Activated CD4-positive, alpha-beta T cell treated with anti-CD3 and anti-CD28 coated beads, Interleukin-10, Interleukin-2, amounts not matched to agents 100 ng/mL and 50 ng/mL, durations not matched to agents 16 hours and 8 hours (primary cell): Measurements from ENCODE around the gene AMD1.
"Not testable (repeated sequence)": the region's sequence is repeated elsewhere in the genome, so short reads cannot be mapped to it uniquely, and the experiment has no call there.

Experiments used
- DNase-seq: peaks from one replicate; pipeline ENCODE4 v3.0.0-alpha.2; 2020

Gene AMD1

GRCh38 chr6:110873981-110874879, at the start of gene AMD1:
AMD1 (plus strand) TSS chr6:110874785; CDS start chr6:110875106, 321 bp downstream.
- peak; percentile 98 for DNase-seq

GRCh38 chr6:110826236-110827129, 48.1 kb upstream of the AMD1 start:
- no peak for DNase-seq

GRCh38 chr6:110828396-110828795, 46.2 kb upstream of the AMD1 start:
- no peak for DNase-seq

GRCh38 chr6:110831405-110831804, 43.2 kb upstream of the AMD1 start:
- DNase-seq: no peak

- DNase-seq: no peak
Observed at GRCh38 chr6:110833831-110834230, 40.8 kb upstream of the AMD1 start.

- not testable (repeated sequence) for DNase-seq
Observed at GRCh38 chr6:110835751-110836150, 38.8 kb upstream of the AMD1 start.

GRCh38 chr6:110841266-110841665, 33.3 kb upstream of the AMD1 start:
- no peak for DNase-seq

- DNase-seq: no peak
Observed at GRCh38 chr6:110849781-110850180, 24.8 kb upstream of the AMD1 start.

- DNase-seq: no peak
Observed at GRCh38 chr6:110852773-110853172, 21.8 kb upstream of the AMD1 start.

GRCh38 chr6:110853754-110854477, 20.7 kb upstream of the AMD1 start:
- DNase-seq: no peak

- no peak for DNase-seq
Observed at GRCh38 chr6:110856296-110856695, 18.3 kb upstream of the AMD1 start.

- DNase-seq: no peak
Observed at GRCh38 chr6:110858016-110858415, 16.6 kb upstream of the AMD1 start.

- no peak for DNase-seq
Observed at GRCh38 chr6:110858562-110859214, 15.9 kb upstream of the AMD1 start.

GRCh38 chr6:110859335-110859792, 15.2 kb upstream of the AMD1 start:
- DNase-seq: peak; percentile 28

- no peak for DNase-seq
Observed at GRCh38 chr6:110864824-110865223, 9.8 kb upstream of the AMD1 start.

- DNase-seq: peak; percentile 35
Observed at GRCh38 chr6:110874880-110875547, 429 bp downstream of the AMD1 start.

GRCh38 chr6:110875548-110876169, 1.1 kb downstream of the AMD1 start:
- DNase-seq: peak; percentile 62

- peak; percentile 82 for DNase-seq
Observed at GRCh38 chr6:110876170-110876773, 1.7 kb downstream of the AMD1 start.

- DNase-seq: no peak
Observed at GRCh38 chr6:110876806-110877564, 2.4 kb downstream of the AMD1 start.

- no peak for DNase-seq
Observed at GRCh38 chr6:110877569-110877968, 3.0 kb downstream of the AMD1 start.
